Liver (tissue), 9 donors: ENCODE measurements around the gene ADAMTS2. TPM values are rescaled to one million over a fixed set of nuclear protein-coding genes. Genes with fewer than 3 reads are reported as not detected.
A peak's percentile ranks its signal among the peaks of the same experiment; 100 is the strongest.

ENCODE experiments used
- DNase-seq: peaks from one replicate; pipeline ENCODE4 v3.0.0-alpha.2; 2017; ENCODE audit warnings: low spot score
- H3K27ac ChIP-seq, 2 donors: one replicate each; pipeline ENCODE4 v1.7.0; 2013; ENCODE audit warnings: inconsistent platforms in 2 of 2, low read length in 2 of 2, control low read depth in 1 of 2, low read depth in 1 of 2, mild to moderate bottlenecking in 1 of 2
- H3K27me3 ChIP-seq, 4 donors: one replicate each; pipeline versions ENCODE4 v1.6.1 to v1.7.0; 2013; ENCODE audit warnings: low read length in 3 of 4, inconsistent platforms in 1 of 4, mild to moderate bottlenecking in 1 of 4, moderate library complexity in 1 of 4; ENCODE audit not compliant: control insufficient read depth in 4 of 4, insufficient read depth in 4 of 4
- H3K36me3 ChIP-seq, 4 donors: one replicate each; pipeline versions ENCODE4 v1.6.1 to v1.7.0; 2013; ENCODE audit warnings: low read length in 3 of 4, mild to moderate bottlenecking in 3 of 4, low read depth in 1 of 4, moderate library complexity in 1 of 4; ENCODE audit not compliant: control insufficient read depth in 4 of 4, insufficient read depth in 3 of 4
- H3K4me1 ChIP-seq, 4 donors: one replicate each; pipeline versions ENCODE4 v1.6.1 to v1.7.0; 2013; ENCODE audit warnings: low read length in 3 of 4, mild to moderate bottlenecking in 3 of 4, moderate library complexity in 1 of 4; ENCODE audit not compliant: control insufficient read depth in 4 of 4, insufficient read depth in 4 of 4
- H3K4me3 ChIP-seq, 3 donors: one replicate each; pipeline versions ENCODE4 v1.6.1 to v1.7.0; 2013; ENCODE audit warnings: low read length in 3 of 3, control low read depth in 1 of 3, low read depth in 1 of 3, mild to moderate bottlenecking in 1 of 3
- H3K9ac ChIP-seq, 2 donors: one replicate each; pipeline ENCODE4 v1.7.0; 2013; ENCODE audit warnings: low read length in 2 of 2, mild to moderate bottlenecking in 2 of 2, moderate library complexity in 2 of 2, control low read depth in 1 of 2, low read depth in 1 of 2
- H3K9me3 ChIP-seq, 4 donors: one replicate each; pipeline versions ENCODE4 v1.6.1 to v1.7.0; 2013; ENCODE audit warnings: low read length in 3 of 4; ENCODE audit not compliant: control insufficient read depth in 4 of 4
- EGR1 ChIP-seq, 2 donors: IDR thresholded peaks; 2 replicates each; pipeline ENCODE4 v1.6.1; 2016 to 2018; ENCODE audit warnings: antibody characterized with exemption in 2 of 2, low read depth in 2 of 2
- FOXA1 ChIP-seq: IDR thresholded peaks from 2 replicates; pipeline ENCODE4 v1.6.1; 2016; ENCODE audit warnings: antibody characterized with exemption
- FOXA2 ChIP-seq: IDR thresholded peaks from 2 replicates; pipeline ENCODE4 v1.6.1; 2016; ENCODE audit warnings: antibody characterized with exemption
- HNF4A ChIP-seq, 2 donors: conservative IDR thresholded peaks; 2 replicates each; pipeline ENCODE4 v1.6.1; 2016; ENCODE audit warnings: antibody characterized with exemption in 2 of 2, mild to moderate bottlenecking in 2 of 2
- HNF4G ChIP-seq: IDR thresholded peaks from 2 replicates; pipeline ENCODE4 v1.6.1; 2016; ENCODE audit warnings: antibody characterized with exemption
- JUND ChIP-seq, 2 donors: IDR thresholded peaks; 2 replicates each; pipeline ENCODE4 v1.6.1; 2016; ENCODE audit warnings: antibody characterized with exemption in 2 of 2
- NR2F2 ChIP-seq: IDR thresholded peaks from 2 replicates; pipeline ENCODE4 v1.6.1; 2016; ENCODE audit warnings: antibody characterized with exemption
- RAD21 ChIP-seq, 2 donors: IDR thresholded peaks; 2 replicates each; pipeline ENCODE4 v1.6.1; 2016; ENCODE audit warnings: antibody characterized with exemption in 2 of 2, mild to moderate bottlenecking in 2 of 2
- REST ChIP-seq: IDR thresholded peaks from 2 replicates; pipeline ENCODE4 v1.6.1; 2016; ENCODE audit warnings: antibody characterized with exemption, mild to moderate bottlenecking
- RXRA ChIP-seq, 2 donors: IDR thresholded peaks; 2 replicates each; pipeline ENCODE4 v1.6.1; 2017 to 2018; ENCODE audit warnings: antibody characterized with exemption in 2 of 2, mild to moderate bottlenecking in 1 of 2
- SP1 ChIP-seq: IDR thresholded peaks from 2 replicates; pipeline ENCODE4 v1.6.1; 2018; ENCODE audit warnings: antibody characterized with exemption, mild to moderate bottlenecking
- YY1 ChIP-seq: IDR thresholded peaks from 2 replicates; pipeline ENCODE4 v1.6.1; 2016; ENCODE audit warnings: antibody characterized with exemption, mild to moderate bottlenecking
- ZBTB33 ChIP-seq: IDR thresholded peaks from 2 replicates; pipeline ENCODE4 v1.6.1; 2016; ENCODE audit warnings: antibody characterized with exemption
- WGBS: extraction: QIAGEN DNeasy Blood & Tissue Kit; methylation state at CpG from one replicate; pipeline ENCODE4 v1.1.7; 2013; 5-methylcytosine and 5-hydroxymethylcytosine counted together
- polyA plus RNA-seq, 2 donors: library from polyadenylated mRNA; stranded (reverse) in 1 of 2; unstranded in 1 of 2; fragments of 200-250 nt in 1 of 2; fragments of >200 nt in 1 of 2; fragmentation: Nextera tagmentation in 1 of 2; extraction: Ambion mirVana in 1 of 2; gene quantifications; one replicate each; pipeline versions ENCODE4 v1.2.1 to v1.2.3, GENCODE V29; 2013 to 2015
- total RNA-seq, 2 donors: library from RNA; depleted of rRNA; stranded (reverse); fragments of >200 nt; gene quantifications; one replicate each; pipeline ENCODE4 v1.2.3, GENCODE V29; 2014
- TF ChIP-seq, protein P1 (sequence below): IDR thresholded peaks from 2 replicates; pipeline ENCODE4 v1.6.1; 2016; ENCODE audit warnings: antibody characterized with exemption
- TF ChIP-seq, protein P2 (sequence below): IDR thresholded peaks from 2 replicates; pipeline ENCODE4 v1.6.1; 2016; ENCODE audit warnings: antibody characterized with exemption
- TF ChIP-seq, protein P3 (sequence below): fragments of 150-350 bp; IDR thresholded peaks from 2 replicates; pipeline ENCODE4 v1.5.1; 2017; ENCODE audit warnings: improper control_type of control experiment, low read depth, low read length; ENCODE audit not compliant: missing input control
- donor health status: healthy.
- donor health status: healthy.
- donor health status: healthy.
- donor health status: healthy.
- donor health status: healthy.

ADAMTS2 gene
- total and polyA plus RNA-seq, 4 donors: 2.7 to 24.3 (median 12.0) TPM

DNA sequence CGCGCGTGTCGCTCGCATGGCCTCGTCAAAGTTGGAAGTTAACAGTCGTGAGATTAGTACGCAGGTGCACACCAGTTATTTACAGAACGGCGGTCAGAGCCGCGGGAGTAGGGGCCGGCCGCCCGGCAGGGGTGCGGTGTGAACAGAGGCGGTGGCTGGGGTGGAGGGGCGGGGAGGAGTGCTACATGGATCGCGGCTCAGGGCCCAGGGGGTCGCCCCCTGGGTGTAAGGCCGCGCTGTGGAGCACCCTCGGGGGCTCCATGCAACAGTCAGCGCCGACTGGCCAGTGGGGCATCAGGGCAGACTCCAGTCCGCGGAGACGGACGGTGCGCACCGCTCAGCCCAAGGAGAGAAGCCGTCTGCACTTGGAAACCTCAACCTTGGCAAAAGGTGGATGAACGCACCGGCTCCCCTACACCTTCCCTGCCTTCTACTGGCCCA, 224.8 kb downstream of the ADAMTS2 start (continued):
- TF ChIP-seq, protein P1, sequence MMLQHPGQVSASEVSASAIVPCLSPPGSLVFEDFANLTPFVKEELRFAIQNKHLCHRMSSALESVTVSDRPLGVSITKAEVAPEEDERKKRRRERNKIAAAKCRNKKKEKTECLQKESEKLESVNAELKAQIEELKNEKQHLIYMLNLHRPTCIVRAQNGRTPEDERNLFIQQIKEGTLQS: no peak
- no peak for TF ChIP-seq JUND (IDR thresholded peaks at IDR 0.05)
- TF ChIP-seq EGR1 (IDR thresholded peaks at IDR 0.05; ENCODE audit: low read depth in 2 of 2): no peak

DNA sequence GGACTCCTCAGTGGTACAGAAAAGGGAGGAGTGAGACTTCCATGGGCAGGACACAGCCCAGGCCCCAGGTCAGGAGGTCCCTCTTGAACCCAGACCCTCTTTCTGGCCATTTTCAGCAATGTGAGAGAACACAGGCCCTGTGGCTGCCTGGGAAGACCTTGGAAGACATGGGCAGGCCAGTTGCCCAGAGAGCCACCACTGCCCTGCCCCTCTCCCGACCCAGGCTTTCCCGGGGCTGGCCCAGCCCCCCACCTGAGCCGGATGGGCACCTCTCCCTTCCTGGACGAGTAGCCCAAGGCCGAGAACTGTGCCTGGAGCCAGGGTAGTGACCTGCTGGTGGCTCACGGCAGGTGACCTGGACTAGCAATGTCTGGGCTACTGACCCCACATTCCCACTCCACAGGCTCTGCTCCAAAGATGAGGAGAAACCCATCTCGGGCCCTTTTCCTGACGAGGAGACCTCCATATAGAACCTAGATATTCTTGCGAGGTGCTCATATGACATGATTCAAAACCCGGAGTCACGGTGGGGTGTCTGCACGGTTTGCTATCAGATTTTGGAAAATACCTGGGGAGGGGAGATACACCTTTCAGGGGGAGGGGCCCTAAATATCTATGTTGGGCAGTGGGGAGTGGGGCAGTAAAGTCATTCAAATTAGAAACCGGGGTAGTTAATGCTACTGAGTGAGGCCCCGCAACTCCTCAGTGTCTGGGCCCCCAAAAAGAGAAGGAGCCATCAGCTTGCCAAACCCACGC, 225.7 kb downstream of the ADAMTS2 start:
- H3K4me1 ChIP-seq: peaks cover 0 to 2% (median 0%) of the 10 kb centered on the region in 4 donors
- peaks cover 9 to 27% (median 17%) of the 10 kb centered on the region in 4 donors for H3K9me3 ChIP-seq
- no peak overlapping the region for H3K9ac ChIP-seq
- H3K27ac ChIP-seq: no peak overlapping the region
- 92% methylated on average over 15 of the region's 15 CpGs for WGBS
- TF ChIP-seq, protein P2, sequence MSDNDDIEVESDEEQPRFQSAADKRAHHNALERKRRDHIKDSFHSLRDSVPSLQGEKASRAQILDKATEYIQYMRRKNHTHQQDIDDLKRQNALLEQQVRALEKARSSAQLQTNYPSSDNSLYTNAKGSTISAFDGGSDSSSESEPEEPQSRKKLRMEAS: no peak
- DNase-seq: peak; percentile 17
- no peak overlapping the region for H3K4me3 ChIP-seq
- no peaks in the 10 kb centered on the region for H3K36me3 ChIP-seq
- no peaks in the 10 kb centered on the region for H3K27me3 ChIP-seq

DNA sequence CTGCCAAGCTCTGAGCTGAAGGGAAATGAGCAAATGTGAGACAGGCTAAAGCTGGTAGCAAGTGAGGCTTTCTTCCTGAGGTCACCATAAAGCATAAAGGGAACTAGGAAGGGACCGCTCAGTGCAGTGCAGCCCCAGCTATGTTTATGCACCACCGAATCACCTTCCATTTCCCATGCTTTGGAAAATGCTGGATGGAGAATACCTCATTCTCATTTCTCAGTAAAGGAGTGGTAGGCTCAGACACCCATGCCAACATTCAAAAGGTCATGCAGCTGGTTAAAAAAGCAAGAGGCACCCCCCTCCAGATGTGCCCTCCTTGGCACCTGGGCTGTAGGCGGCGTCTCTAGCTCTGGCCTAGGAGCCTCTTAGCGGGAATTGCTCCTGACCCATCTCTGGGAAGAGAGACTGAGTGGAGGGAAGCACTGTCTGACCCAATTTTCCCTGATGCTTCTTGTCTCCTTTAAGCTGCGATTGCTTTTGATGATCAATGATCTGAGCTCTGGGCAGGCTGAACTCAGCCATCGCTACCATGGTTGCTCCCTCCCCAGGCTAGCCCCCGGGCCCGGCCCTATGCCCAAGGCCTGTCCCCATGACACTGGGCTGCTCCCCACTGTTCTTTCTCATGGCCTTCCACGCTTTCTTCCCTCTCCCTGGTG, 226.4 kb downstream of the ADAMTS2 start:
- DNase-seq: peak; percentile 19
- 94% methylated on average over 10 of the region's 10 CpGs for WGBS
- Histone ChIP-seq H3K4me3 (no peak overlapping the region), H3K9ac (no peak overlapping the region), H3K9me3 (peaks cover 12 to 32% (median 16%) of the 10 kb centered on the region in 4 donors), H3K27ac (no peak overlapping the region), H3K27me3 (no peaks in the 10 kb centered on the region), H3K4me1 (peaks cover 0 to 2% (median 0%) of the 10 kb centered on the region in 4 donors), H3K36me3 (no peaks in the 10 kb centered on the region)
- TF ChIP-seq, protein P1: no peak
- TF ChIP-seq, protein P2: no peak
- no peak for TF ChIP-seq YY1
- TF ChIP-seq, protein P3, sequence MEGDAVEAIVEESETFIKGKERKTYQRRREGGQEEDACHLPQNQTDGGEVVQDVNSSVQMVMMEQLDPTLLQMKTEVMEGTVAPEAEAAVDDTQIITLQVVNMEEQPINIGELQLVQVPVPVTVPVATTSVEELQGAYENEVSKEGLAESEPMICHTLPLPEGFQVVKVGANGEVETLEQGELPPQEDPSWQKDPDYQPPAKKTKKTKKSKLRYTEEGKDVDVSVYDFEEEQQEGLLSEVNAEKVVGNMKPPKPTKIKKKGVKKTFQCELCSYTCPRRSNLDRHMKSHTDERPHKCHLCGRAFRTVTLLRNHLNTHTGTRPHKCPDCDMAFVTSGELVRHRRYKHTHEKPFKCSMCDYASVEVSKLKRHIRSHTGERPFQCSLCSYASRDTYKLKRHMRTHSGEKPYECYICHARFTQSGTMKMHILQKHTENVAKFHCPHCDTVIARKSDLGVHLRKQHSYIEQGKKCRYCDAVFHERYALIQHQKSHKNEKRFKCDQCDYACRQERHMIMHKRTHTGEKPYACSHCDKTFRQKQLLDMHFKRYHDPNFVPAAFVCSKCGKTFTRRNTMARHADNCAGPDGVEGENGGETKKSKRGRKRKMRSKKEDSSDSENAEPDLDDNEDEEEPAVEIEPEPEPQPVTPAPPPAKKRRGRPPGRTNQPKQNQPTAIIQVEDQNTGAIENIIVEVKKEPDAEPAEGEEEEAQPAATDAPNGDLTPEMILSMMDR: no peak
- TF ChIP-seq HNF4A (conservative IDR thresholded peaks at IDR 0.05): no peak
- TF ChIP-seq REST: no peak
- no peak for TF ChIP-seq EGR1 (IDR thresholded peaks at IDR 0.05; ENCODE audit: low read depth in 2 of 2)
- no peak for TF ChIP-seq FOXA1
- TF ChIP-seq HNF4G: no peak
- no peak for TF ChIP-seq ZBTB33
- TF ChIP-seq RXRA (IDR thresholded peaks at IDR 0.05): no peak
- no peak for TF ChIP-seq NR2F2
- no peak for TF ChIP-seq JUND (IDR thresholded peaks at IDR 0.05)
- no peak for TF ChIP-seq RAD21 (IDR thresholded peaks at IDR 0.05)
- no peak for TF ChIP-seq FOXA2
- no peak for TF ChIP-seq SP1
